WI38 (cell line): ENCODE measurements around the gene HSD17B13.

Experiments used
- H3K4me3 ChIP-seq: 2 replicates; pipeline ENCODE4 v1.5.1; 2011; ENCODE audit warnings: low read depth, mild to moderate bottlenecking, control low read depth, low read length
- CTCF ChIP-seq: IDR thresholded peaks from 2 replicates; pipeline ENCODE4 v1.5.1; 2012; ENCODE audit warnings: low read depth, mild to moderate bottlenecking, control low read depth, low read length

HSD17B13 gene

GRCh38 chr4:87316961-87317360 is 5.7 kb downstream of the HSD17B13 start:
- H3K4me3 ChIP-seq, result no peak overlapping the region
- no peak for TF ChIP-seq CTCF

- H3K4me3 ChIP-seq, result 0 out of 2 replicates have a peak overlapping the region, but pooled peaks have one; percentile 20
These were observed 7.7 kb downstream of the HSD17B13 start for GRCh38 chr4:87315000-87315399.

- H3K4me3 ChIP-seq, result no peak overlapping the region
- no peak for TF ChIP-seq CTCF
These were observed 8.9 kb downstream of the HSD17B13 start for GRCh38 chr4:87313756-87314155.

- H3K4me3 ChIP-seq, result no peak overlapping the region
- no peak for TF ChIP-seq CTCF
These were observed 11.0 kb downstream of the HSD17B13 start for GRCh38 chr4:87311684-87312083.

GRCh38 chr4:87310691-87311335 is 11.9 kb downstream of the HSD17B13 start:
- no peak for TF ChIP-seq CTCF
- no peak overlapping the region for H3K4me3 ChIP-seq

GRCh38 chr4:87309625-87310024 is 13.1 kb downstream of the HSD17B13 start:
- TF ChIP-seq CTCF, result no peak

GRCh38 chr4:87306056-87306455 is 16.6 kb downstream of the HSD17B13 start:
- TF ChIP-seq CTCF, result no peak
- H3K4me3 ChIP-seq, result no peak overlapping the region

More at GRCh38 chr4:87309625-87310024, 13.1 kb downstream of the HSD17B13 start:
- H3K4me3 ChIP-seq, result no peak overlapping the region

GRCh38 chr4:87305562-87305961 is 17.1 kb downstream of the HSD17B13 start:
- TF ChIP-seq CTCF, result no peak
- H3K4me3 ChIP-seq, result no peak overlapping the region
